ENCODE data around the gene TIPRL.
"Not testable (repeated sequence)": the region's sequence is repeated elsewhere in the genome, so short reads cannot be mapped to it uniquely, and the experiment has no call there.

The TIPRL gene

GRCh38 chr1:168206111-168206510 is 27.3 kb downstream of the TIPRL start:
- Histone ChIP-seq H3K27me3 (no peaks in the 10 kb centered on the region), H3K27ac (no peak overlapping the region), H3K36me3 (peaks cover 4% of the 10 kb centered on the region), H3K4me3 (ENCODE audit: low read depth in 1 of 2, low read length in 1 of 2) (no peak overlapping the region), H3K4me1 (ENCODE audit: control insufficient read depth in 1 of 2, insufficient read depth in 1 of 2, low read depth in 1 of 2, low read length in 1 of 2) (peaks cover 4 to 10% of the 10 kb centered on the region in 2 experiments), H3K9me3 (no peaks in the 10 kb centered on the region)
- no peak for TF ChIP-seq CTCF (IDR thresholded peaks at IDR 0.05)

- peaks cover 4 to 10% of the 10 kb centered on the region in 2 experiments for H3K4me1 ChIP-seq (ENCODE audit: control insufficient read depth in 1 of 2, insufficient read depth in 1 of 2, low read depth in 1 of 2, low read length in 1 of 2)
- H3K27me3 ChIP-seq = not testable (repeated sequence)
These were observed 28.9 kb downstream of the TIPRL start for GRCh38 chr1:168207673-168208072.

GRCh38 chr1:168210312-168210711 is 31.6 kb downstream of the TIPRL start:
- Histone ChIP-seq H3K27me3 (no peaks in the 10 kb centered on the region), H3K4me1 (ENCODE audit: control insufficient read depth in 1 of 2, insufficient read depth in 1 of 2, low read depth in 1 of 2, low read length in 1 of 2) (no peaks in the 10 kb centered on the region), H3K4me3 (ENCODE audit: low read depth in 1 of 2, low read length in 1 of 2) (no peak overlapping the region), H3K9me3 (no peaks in the 10 kb centered on the region), H3K36me3 (no peaks in the 10 kb centered on the region), H3K27ac (no peak overlapping the region)
- no peak for TF ChIP-seq CTCF (IDR thresholded peaks at IDR 0.05)

More at GRCh38 chr1:168207673-168208072, 28.9 kb downstream of the TIPRL start:
- H3K27ac ChIP-seq; H3K9me3 ChIP-seq; H3K4me3 ChIP-seq (ENCODE audit: low read depth in 1 of 2, low read length in 1 of 2); H3K36me3 ChIP-seq: not testable (repeated sequence)

GRCh38 chr1:168213349-168213748 is 34.6 kb downstream of the TIPRL start:
- no peaks in the 10 kb centered on the region for H3K9me3 ChIP-seq
- no peak for TF ChIP-seq CTCF (IDR thresholded peaks at IDR 0.05)

GRCh38 chr1:168216171-168216570 is 37.4 kb downstream of the TIPRL start:
- Histone ChIP-seq H3K4me3 (ENCODE audit: low read depth in 1 of 2, low read length in 1 of 2) (no peak overlapping the region), H3K27me3 (no peaks in the 10 kb centered on the region), H3K4me1 (ENCODE audit: control insufficient read depth in 1 of 2, insufficient read depth in 1 of 2, low read depth in 1 of 2, low read length in 1 of 2) (no peaks in the 10 kb centered on the region), H3K36me3 (no peaks in the 10 kb centered on the region), H3K9me3 (no peaks in the 10 kb centered on the region), H3K27ac (no peak overlapping the region)
- TF ChIP-seq CTCF (IDR thresholded peaks at IDR 0.05) = no peak

More at GRCh38 chr1:168213349-168213748, 34.6 kb downstream of the TIPRL start:
- Histone ChIP-seq H3K27me3 (no peaks in the 10 kb centered on the region), H3K4me3 (ENCODE audit: low read depth in 1 of 2, low read length in 1 of 2) (no peak overlapping the region), H3K36me3 (no peaks in the 10 kb centered on the region), H3K4me1 (ENCODE audit: control insufficient read depth in 1 of 2, insufficient read depth in 1 of 2, low read depth in 1 of 2, low read length in 1 of 2) (no peaks in the 10 kb centered on the region), H3K27ac (no peak overlapping the region)

GRCh38 chr1:168217664-168218063 is 38.9 kb downstream of the TIPRL start:
- Histone ChIP-seq H3K4me3 (ENCODE audit: low read depth in 1 of 2, low read length in 1 of 2) (no peak overlapping the region), H3K27me3 (no peaks in the 10 kb centered on the region), H3K36me3 (no peaks in the 10 kb centered on the region), H3K27ac (no peak overlapping the region), H3K9me3 (no peaks in the 10 kb centered on the region), H3K4me1 (ENCODE audit: control insufficient read depth in 1 of 2, insufficient read depth in 1 of 2, low read depth in 1 of 2, low read length in 1 of 2) (no peaks in the 10 kb centered on the region)
- no peak for TF ChIP-seq CTCF (IDR thresholded peaks at IDR 0.05)
